Measurements from ENCODE around the gene CDH4. TPM values are rescaled to one million over a fixed set of nuclear protein-coding genes. Genes with fewer than 3 reads are reported as not detected.
A peak's percentile ranks its signal among the peaks of the same experiment; 100 is the strongest.

CDH4 gene
- total RNA-seq, 4 donors from 2014 or later, result 0.13 to 0.38 (median 0.21) TPM; not detected in 1

DNA sequence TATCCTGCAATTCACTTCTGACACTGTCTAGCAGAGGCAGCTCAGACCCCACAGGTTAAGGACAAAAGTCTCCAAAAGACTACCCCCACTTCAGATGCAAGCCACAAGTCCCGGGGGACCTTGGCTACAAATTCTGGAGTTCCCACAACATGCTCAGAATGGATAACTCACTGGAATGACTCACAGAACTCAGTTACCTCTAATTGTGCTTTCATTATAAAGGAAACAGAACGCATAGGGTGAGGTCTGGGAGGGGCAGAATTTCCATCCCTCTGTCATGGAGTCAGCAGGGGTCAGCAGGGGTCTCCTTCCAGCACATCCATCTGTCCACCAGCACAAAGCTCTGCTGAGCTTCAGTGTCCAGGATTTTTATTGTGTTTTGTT lies 184.2 kb downstream of the CDH4 start:
- TF ChIP-seq POLR2A (IDR thresholded peaks at IDR 0.05), result no peak
- TF ChIP-seq, protein P1, sequence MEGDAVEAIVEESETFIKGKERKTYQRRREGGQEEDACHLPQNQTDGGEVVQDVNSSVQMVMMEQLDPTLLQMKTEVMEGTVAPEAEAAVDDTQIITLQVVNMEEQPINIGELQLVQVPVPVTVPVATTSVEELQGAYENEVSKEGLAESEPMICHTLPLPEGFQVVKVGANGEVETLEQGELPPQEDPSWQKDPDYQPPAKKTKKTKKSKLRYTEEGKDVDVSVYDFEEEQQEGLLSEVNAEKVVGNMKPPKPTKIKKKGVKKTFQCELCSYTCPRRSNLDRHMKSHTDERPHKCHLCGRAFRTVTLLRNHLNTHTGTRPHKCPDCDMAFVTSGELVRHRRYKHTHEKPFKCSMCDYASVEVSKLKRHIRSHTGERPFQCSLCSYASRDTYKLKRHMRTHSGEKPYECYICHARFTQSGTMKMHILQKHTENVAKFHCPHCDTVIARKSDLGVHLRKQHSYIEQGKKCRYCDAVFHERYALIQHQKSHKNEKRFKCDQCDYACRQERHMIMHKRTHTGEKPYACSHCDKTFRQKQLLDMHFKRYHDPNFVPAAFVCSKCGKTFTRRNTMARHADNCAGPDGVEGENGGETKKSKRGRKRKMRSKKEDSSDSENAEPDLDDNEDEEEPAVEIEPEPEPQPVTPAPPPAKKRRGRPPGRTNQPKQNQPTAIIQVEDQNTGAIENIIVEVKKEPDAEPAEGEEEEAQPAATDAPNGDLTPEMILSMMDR (IDR thresholded peaks at IDR 0.05), result no peak
- no peaks in the 10 kb centered on the region for H3K9me3 ChIP-seq
- peaks cover 3 to 14% (median 4%) of the 10 kb centered on the region in 3 donors for H3K4me1 ChIP-seq
- H3K27me3 ChIP-seq, result peaks cover 0 to 8% (median 0%) of the 10 kb centered on the region in 4 donors
- DNase-seq, result no peak
- H3K36me3 ChIP-seq, result no peaks in the 10 kb centered on the region
- no peak overlapping the region for H3K27ac ChIP-seq
- intact Hi-C loops (cut with DNase I), result no loop called here
- WGBS, 2 donors, result 22 to 36% methylated on average over 1 to 2 of the region's 2 CpGs
- no peak overlapping the region for H3K4me3 ChIP-seq

DNA sequence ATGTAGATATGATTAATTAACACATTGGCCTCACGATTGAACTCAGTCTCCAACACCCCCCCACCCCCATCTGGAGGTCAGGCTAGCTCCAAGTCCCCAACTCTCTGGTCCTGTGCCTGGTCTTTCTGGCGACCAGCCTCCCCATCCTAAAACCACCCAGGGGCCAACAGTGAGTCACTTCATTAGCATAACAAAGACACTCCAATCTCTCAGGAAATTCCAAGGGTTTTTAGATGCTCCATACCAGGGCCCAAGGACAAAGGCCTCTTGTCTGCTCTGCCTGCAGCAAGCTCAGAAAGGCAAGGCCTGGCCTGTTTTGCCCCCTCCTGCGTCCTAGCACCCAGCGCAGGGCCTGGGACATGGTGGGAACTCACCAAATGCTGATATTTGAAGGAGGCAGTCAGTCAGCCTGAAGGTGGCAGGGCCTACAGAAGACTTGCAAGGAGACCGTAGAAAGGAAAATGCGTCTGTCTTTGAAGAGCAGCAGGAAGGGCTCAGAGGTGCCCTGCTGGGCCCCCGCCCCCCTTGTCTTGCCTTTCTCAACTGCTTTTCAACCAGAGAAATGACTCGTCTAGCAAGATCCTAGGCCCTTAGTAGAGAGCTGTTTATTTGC lies 184.7 kb downstream of the CDH4 start:
- intact Hi-C loops (cut with DNase I), result no loop called here
- TF ChIP-seq, protein P1 (IDR thresholded peaks at IDR 0.05), result no peak
- TF ChIP-seq POLR2A (IDR thresholded peaks at IDR 0.05), result no peak
- WGBS, 2 donors, result 15 to 27% methylated on average over 6 of the region's 8 CpGs
- Histone ChIP-seq H3K4me1 (peaks cover 3 to 14% (median 4%) of the 10 kb centered on the region in 3 donors), H3K27ac (peak overlapping the region in 3 of 4 donors; percentile 39 to 46 (median 42)), H3K9me3 (no peaks in the 10 kb centered on the region), H3K36me3 (no peaks in the 10 kb centered on the region), H3K4me3 (no peak overlapping the region), H3K27me3 (peaks cover 0 to 8% (median 0%) of the 10 kb centered on the region in 4 donors)
- DNase-seq, result no peak

DNA sequence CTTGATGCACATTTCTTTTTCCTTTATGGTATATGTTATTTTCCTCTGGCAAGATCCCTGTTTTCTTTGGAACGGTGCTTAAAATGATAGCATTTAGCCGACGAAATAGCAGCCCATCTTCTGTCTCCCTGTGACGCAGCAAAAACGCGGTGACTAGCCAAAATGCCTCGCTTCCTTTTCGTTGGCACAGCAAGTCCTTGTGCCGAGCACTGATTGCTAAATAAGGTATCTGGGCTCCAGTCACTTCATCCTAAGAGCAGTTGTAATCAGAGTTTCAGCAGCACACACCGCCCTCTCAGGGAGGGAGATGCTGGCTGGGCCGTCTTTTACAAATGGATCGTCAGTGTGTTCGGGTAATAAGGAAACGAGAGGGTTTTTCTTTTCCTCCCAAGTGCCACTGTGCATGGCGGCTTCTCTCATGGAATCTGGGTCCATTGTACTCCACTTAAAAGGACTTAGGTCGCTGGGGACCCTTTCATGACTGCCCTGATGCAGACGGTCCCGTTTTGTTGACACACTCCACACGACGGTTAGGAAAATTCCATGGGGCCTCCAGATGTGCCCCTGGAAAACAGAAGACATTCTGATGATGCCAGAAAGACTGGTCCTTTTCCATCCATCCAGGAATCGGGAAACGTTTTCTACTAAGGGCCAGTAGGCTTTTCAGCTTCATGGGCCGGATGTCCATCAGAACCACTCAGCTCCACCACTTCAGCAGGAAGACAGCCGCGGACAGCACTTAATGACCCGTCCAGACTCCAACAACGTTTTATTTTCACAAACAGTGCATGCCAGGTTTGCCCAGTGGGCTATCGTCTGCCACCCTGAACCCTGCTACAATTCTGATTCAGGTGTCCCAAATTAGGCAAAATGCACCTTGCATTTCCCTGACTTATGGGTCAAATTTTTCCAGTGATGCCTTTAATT lies 185.5 kb downstream of the CDH4 start:
- no peak for DNase-seq
- no peak for TF ChIP-seq POLR2A (IDR thresholded peaks at IDR 0.05)
- TF ChIP-seq, protein P1 (IDR thresholded peaks at IDR 0.05), result no peak
- intact Hi-C loops (cut with DNase I), result no loop called here
- Histone ChIP-seq H3K27me3 (peaks cover 0 to 8% (median 0%) of the 10 kb centered on the region in 4 donors), H3K27ac (peak overlapping the region in 3 of 4 donors; percentile 24 to 46 (median 42)), H3K4me3 (no peak overlapping the region), H3K9me3 (no peaks in the 10 kb centered on the region), H3K4me1 (peaks cover 3 to 14% (median 4%) of the 10 kb centered on the region in 3 donors), H3K36me3 (no peaks in the 10 kb centered on the region)
- 38 to 47% methylated on average over 20 to 28 of the region's 28 CpGs for WGBS, 2 donors

DNA sequence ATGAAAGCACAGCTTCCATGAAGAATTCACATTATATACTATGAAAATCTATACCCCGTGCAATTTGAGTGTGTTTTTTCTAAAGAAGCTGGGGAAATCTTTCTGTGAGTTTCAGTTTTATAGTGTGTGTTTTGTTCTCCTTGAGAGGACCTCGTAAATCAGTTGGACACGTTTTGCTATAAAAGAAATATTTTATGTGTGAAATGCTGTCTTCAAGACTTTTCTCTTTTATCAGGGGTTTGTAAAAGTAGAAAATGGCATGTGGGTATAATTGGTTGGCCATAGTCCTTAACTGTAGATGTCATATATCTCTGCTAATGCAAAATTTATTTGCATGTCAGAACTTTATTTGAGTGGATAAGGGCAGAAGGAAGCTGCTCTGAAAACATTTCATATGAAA lies 186.2 kb downstream of the CDH4 start:
- no peaks in the 10 kb centered on the region for H3K36me3 ChIP-seq
- peaks cover 0 to 8% (median 0%) of the 10 kb centered on the region in 4 donors for H3K27me3 ChIP-seq
- H3K27ac ChIP-seq, result no peak overlapping the region
- no peak overlapping the region for H3K4me3 ChIP-seq
- intact Hi-C loops (cut with DNase I), result no loop called here
- TF ChIP-seq, protein P1 (IDR thresholded peaks at IDR 0.05), result no peak
- TF ChIP-seq POLR2A (IDR thresholded peaks at IDR 0.05), result no peak
- H3K4me1 ChIP-seq, result peaks cover 3 to 14% (median 4%) of the 10 kb centered on the region in 3 donors
- H3K9me3 ChIP-seq, result no peaks in the 10 kb centered on the region
- 56 to 77% methylated on average over 3 of the region's 3 CpGs for WGBS, 2 donors
- no peak for DNase-seq

DNA sequence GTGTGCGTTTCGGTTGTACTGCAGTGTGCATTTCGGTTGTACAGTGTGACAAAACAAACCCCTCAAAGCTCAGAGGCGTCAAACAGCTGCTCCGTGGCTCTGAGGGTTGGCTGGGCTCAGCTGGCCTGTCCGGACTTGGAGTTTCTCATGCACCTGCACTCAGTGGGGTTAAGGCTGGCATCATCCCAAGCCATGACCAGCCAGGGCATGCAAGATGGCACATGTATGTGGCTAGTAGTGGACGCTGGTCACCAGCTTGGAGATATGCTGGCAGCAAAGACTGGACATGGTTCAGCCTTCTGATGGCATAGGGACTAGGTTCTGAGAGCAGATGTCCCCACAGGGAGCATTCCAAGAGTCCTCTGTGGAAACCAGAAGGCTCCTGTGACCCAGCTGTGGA lies 187.2 kb downstream of the CDH4 start:
- TF ChIP-seq, protein P1 (IDR thresholded peaks at IDR 0.05), result no peak
- TF ChIP-seq POLR2A (IDR thresholded peaks at IDR 0.05), result no peak
- no peak overlapping the region for H3K4me3 ChIP-seq
- H3K36me3 ChIP-seq, result no peaks in the 10 kb centered on the region
- no peak for DNase-seq
- H3K27ac ChIP-seq, result no peak overlapping the region
- no peaks in the 10 kb centered on the region for H3K9me3 ChIP-seq
- WGBS, 2 donors, result 74 to 90% methylated on average over 2 to 7 of the region's 7 CpGs
- intact Hi-C loops (cut with DNase I), result no loop called here
- H3K27me3 ChIP-seq, result peaks cover 0 to 8% (median 0%) of the 10 kb centered on the region in 4 donors
- H3K4me1 ChIP-seq, result peaks cover 3 to 14% (median 4%) of the 10 kb centered on the region in 3 donors
